ENCODE results near the gene LRP3. TPM values are rescaled to one million over a fixed set of nuclear protein-coding genes. Genes with fewer than 3 reads are reported as not detected.

Gene LRP3
- total and polyA plus RNA-seq, 2 donors (not counting 1 experiment from before 2014, with no cell fraction given), result 4.0 to 24.4 TPM

DNA sequence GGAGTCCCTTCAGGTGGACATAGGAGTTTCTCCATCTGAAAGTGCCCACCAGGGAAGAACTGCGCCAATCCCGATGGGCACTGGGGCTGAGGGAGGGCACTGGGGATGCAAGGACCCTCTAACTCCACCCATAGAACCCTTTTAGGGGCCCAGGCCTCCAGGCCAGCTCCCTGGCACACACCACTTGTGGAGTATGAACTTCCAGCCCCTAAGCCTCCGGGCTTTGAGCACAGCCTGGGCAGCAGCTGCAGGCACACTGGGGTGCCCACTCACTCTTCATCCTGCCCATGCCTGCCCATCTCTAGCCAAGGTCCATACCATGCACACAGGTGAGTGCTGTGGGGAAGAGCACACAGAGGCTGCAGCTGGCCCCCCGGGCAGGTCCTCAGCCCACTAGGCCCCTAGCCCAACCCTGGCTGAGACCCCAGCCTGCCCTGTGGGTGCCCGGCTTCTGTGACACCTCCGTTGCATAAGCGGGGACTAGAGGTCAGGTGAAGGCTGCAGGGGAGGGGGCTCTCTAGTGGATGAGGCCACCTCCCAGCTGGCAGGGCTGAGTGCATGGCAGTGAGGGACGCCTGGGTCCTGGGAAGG is 46.1 kb downstream of the LRP3 start:
- no peak overlapping the region for H2AFZ ChIP-seq (ENCODE audit: low read length)
- no peaks in the 10 kb centered on the region for H3K36me3 ChIP-seq (ENCODE audit: control insufficient read depth, insufficient read depth, low read length)
- DNase-seq (ENCODE audit: low read depth in 2 of 2), result no peak
- no peaks in the 10 kb centered on the region for H4K20me1 ChIP-seq (ENCODE audit: control insufficient read depth, extremely low read depth, insufficient read depth, low read length)
- H3K27ac ChIP-seq (ENCODE audit: insufficient read depth, low read length), result no peak overlapping the region
- H3K9me3 ChIP-seq (ENCODE audit: control insufficient read depth, insufficient read depth, low read depth, low read length), result no peaks in the 10 kb centered on the region
- no peak overlapping the region for H3K4me2 ChIP-seq (ENCODE audit: extremely low read depth, insufficient read depth, low read length)
- no peak overlapping the region for H3K4me3 ChIP-seq (replicated peaks in 1 of 4; ENCODE audit: control extremely low read depth in 1 of 4, insufficient read depth in 1 of 4, low read depth in 3 of 4, low read length in 4 of 4)
- no peaks in the 10 kb centered on the region for H3K27me3 ChIP-seq (ENCODE audit: control insufficient read depth, insufficient read depth, low read length)
- no peaks in the 10 kb centered on the region for H3K4me1 ChIP-seq (ENCODE audit: control insufficient read depth, extremely low read depth, insufficient read depth, low read length)
- no peak overlapping the region for H3K9ac ChIP-seq (ENCODE audit: insufficient read depth, low read length)
- no peaks in the 10 kb centered on the region for H3K79me2 ChIP-seq (ENCODE audit: control insufficient read depth, insufficient read depth, low read length)
- TF ChIP-seq, protein P1, sequence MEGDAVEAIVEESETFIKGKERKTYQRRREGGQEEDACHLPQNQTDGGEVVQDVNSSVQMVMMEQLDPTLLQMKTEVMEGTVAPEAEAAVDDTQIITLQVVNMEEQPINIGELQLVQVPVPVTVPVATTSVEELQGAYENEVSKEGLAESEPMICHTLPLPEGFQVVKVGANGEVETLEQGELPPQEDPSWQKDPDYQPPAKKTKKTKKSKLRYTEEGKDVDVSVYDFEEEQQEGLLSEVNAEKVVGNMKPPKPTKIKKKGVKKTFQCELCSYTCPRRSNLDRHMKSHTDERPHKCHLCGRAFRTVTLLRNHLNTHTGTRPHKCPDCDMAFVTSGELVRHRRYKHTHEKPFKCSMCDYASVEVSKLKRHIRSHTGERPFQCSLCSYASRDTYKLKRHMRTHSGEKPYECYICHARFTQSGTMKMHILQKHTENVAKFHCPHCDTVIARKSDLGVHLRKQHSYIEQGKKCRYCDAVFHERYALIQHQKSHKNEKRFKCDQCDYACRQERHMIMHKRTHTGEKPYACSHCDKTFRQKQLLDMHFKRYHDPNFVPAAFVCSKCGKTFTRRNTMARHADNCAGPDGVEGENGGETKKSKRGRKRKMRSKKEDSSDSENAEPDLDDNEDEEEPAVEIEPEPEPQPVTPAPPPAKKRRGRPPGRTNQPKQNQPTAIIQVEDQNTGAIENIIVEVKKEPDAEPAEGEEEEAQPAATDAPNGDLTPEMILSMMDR (conservative IDR thresholded peaks at IDR 0.05 in 1 of 2, IDR thresholded peaks at IDR 0.05 in 1 of 2; ENCODE audit: low read depth in 1 of 2, low read length in 2 of 2), result no peak
- TF ChIP-seq EZH2 (IDR thresholded peaks at IDR 0.05; ENCODE audit: low read length, missing control alignments), result no peak

DNA sequence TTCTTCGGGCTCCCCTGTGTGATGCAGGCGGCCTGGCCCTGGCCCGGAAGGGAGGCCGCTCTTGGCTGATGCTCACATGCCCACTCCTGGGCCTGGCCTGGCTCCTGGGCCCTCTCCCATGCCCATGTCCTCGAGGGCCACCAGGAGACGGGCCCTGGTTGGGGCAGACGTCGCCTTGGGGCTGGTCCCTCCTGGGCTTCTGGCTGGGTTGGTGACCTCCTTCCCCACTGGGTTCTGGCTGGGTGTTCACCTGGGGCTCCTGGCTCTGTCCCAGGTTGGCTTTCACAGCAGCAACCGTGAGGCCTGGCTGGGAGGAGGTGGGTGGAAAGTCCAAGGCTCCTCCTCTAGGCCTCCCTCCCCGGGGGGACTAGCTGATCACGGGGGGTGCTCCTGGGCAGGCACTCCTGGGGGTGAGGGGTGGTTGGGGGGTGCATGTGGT is 47.0 kb downstream of the LRP3 start:
- DNase-seq (ENCODE audit: low read depth in 2 of 2), result no peak
- Histone ChIP-seq H3K4me1 (ENCODE audit: control insufficient read depth, extremely low read depth, insufficient read depth, low read length) (no peaks in the 10 kb centered on the region), H3K4me2 (ENCODE audit: extremely low read depth, insufficient read depth, low read length) (no peak overlapping the region), H3K9ac (ENCODE audit: insufficient read depth, low read length) (no peak overlapping the region), H3K27ac (ENCODE audit: insufficient read depth, low read length) (no peak overlapping the region), H3K4me3 (replicated peaks in 1 of 4; ENCODE audit: control extremely low read depth in 1 of 4, insufficient read depth in 1 of 4, low read depth in 3 of 4, low read length in 4 of 4) (no peak overlapping the region), H3K36me3 (ENCODE audit: control insufficient read depth, insufficient read depth, low read length) (no peaks in the 10 kb centered on the region), H3K9me3 (ENCODE audit: control insufficient read depth, insufficient read depth, low read depth, low read length) (no peaks in the 10 kb centered on the region), H2AFZ (ENCODE audit: low read length) (no peak overlapping the region), H3K27me3 (ENCODE audit: control insufficient read depth, insufficient read depth, low read length) (no peaks in the 10 kb centered on the region), H4K20me1 (ENCODE audit: control insufficient read depth, extremely low read depth, insufficient read depth, low read length) (no peaks in the 10 kb centered on the region), H3K79me2 (ENCODE audit: control insufficient read depth, insufficient read depth, low read length) (no peaks in the 10 kb centered on the region)
- no peak for TF ChIP-seq EZH2 (IDR thresholded peaks at IDR 0.05; ENCODE audit: low read length, missing control alignments)
- TF ChIP-seq, protein P1 (conservative IDR thresholded peaks at IDR 0.05 in 1 of 2, IDR thresholded peaks at IDR 0.05 in 1 of 2; ENCODE audit: low read depth in 1 of 2, low read length in 2 of 2), result no peak

DNA sequence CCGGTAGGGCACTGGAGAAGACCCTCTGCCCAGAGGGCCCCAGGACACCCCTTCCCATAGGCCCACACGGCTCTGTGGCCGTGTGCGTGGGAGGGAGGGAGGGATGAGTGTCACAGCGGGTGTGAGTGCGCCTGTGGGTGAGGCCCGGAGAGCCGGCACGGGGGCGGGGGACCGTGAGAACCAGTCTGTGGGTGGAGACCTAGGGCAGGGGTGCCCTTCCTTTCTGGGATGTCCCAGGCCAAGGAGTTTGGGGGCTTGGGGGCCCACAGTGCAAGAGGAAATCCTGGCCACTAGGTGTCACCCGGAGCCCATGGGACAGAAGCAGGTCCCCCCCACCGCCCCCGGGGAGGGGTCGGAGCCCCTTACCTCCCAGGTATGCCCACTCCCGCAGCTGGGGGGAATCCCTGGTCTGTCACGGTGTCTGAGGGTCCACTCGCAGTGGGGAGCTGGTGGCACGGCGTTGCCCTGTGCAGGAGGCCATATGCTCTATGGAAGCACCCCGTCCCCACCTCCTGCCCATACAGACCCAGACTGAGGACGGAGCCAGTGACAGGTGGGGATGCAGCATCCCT is 47.5 kb downstream of the LRP3 start:
- Histone ChIP-seq H3K4me2 (ENCODE audit: extremely low read depth, insufficient read depth, low read length) (no peak overlapping the region), H3K36me3 (ENCODE audit: control insufficient read depth, insufficient read depth, low read length) (no peaks in the 10 kb centered on the region), H3K27ac (ENCODE audit: insufficient read depth, low read length) (no peak overlapping the region), H3K4me1 (ENCODE audit: control insufficient read depth, extremely low read depth, insufficient read depth, low read length) (no peaks in the 10 kb centered on the region), H3K27me3 (ENCODE audit: control insufficient read depth, insufficient read depth, low read length) (no peaks in the 10 kb centered on the region), H3K9ac (ENCODE audit: insufficient read depth, low read length) (no peak overlapping the region), H2AFZ (ENCODE audit: low read length) (no peak overlapping the region), H3K9me3 (ENCODE audit: control insufficient read depth, insufficient read depth, low read depth, low read length) (no peaks in the 10 kb centered on the region), H4K20me1 (ENCODE audit: control insufficient read depth, extremely low read depth, insufficient read depth, low read length) (no peaks in the 10 kb centered on the region), H3K79me2 (ENCODE audit: control insufficient read depth, insufficient read depth, low read length) (no peaks in the 10 kb centered on the region), H3K4me3 (replicated peaks in 1 of 4; ENCODE audit: control extremely low read depth in 1 of 4, insufficient read depth in 1 of 4, low read depth in 3 of 4, low read length in 4 of 4) (no peak overlapping the region)
- DNase-seq (ENCODE audit: low read depth in 2 of 2), result peak in 1 of 2 donors; percentile 10
- no peak for TF ChIP-seq EZH2 (IDR thresholded peaks at IDR 0.05; ENCODE audit: low read length, missing control alignments)
- TF ChIP-seq, protein P1 (conservative IDR thresholded peaks at IDR 0.05 in 1 of 2, IDR thresholded peaks at IDR 0.05 in 1 of 2; ENCODE audit: low read depth in 1 of 2, low read length in 2 of 2), result peak; percentile 48 to 52

Data from fibroblast of lung (primary cell).